NCI-H2081 (cell line): ENCODE measurements around the gene ABCA13.

ENCODE experiments used
- DNase-seq, 2 experiments: peaks; one replicate each; lab custom pipeline; 2025; lab: John Stamatoyannopoulos, UW

The ABCA13 gene

GRCh38 chr7:48380921-48381320 lies 209.7 kb downstream of the ABCA13 start:
- no peak for DNase-seq

GRCh38 chr7:48381571-48381970 lies 210.3 kb downstream of the ABCA13 start:
- no peak for DNase-seq

GRCh38 chr7:48384180-48384752 lies 213.0 kb downstream of the ABCA13 start:
- no peak for DNase-seq

GRCh38 chr7:48387932-48388331 lies 216.7 kb downstream of the ABCA13 start:
- DNase-seq: no peak

- DNase-seq: no peak
Measured at GRCh38 chr7:48388911-48389310, 217.7 kb downstream of the ABCA13 start.

GRCh38 chr7:48389977-48390376 lies 218.7 kb downstream of the ABCA13 start:
- no peak for DNase-seq

- no peak for DNase-seq
Measured at GRCh38 chr7:48390388-48391327, 219.4 kb downstream of the ABCA13 start.

GRCh38 chr7:48398191-48398590 lies 226.9 kb downstream of the ABCA13 start:
- peak in 1 of 2 experiments; percentile 29 for DNase-seq

GRCh38 chr7:48402721-48403120 lies 231.5 kb downstream of the ABCA13 start:
- no peak for DNase-seq

GRCh38 chr7:48408731-48409130 lies 237.5 kb downstream of the ABCA13 start:
- DNase-seq: no peak

GRCh38 chr7:48411619-48412018 lies 240.4 kb downstream of the ABCA13 start:
- DNase-seq: no peak

- DNase-seq: no peak
Measured at GRCh38 chr7:48414011-48414732, 242.9 kb downstream of the ABCA13 start.

- no peak for DNase-seq
Measured at GRCh38 chr7:48416327-48416908, 245.2 kb downstream of the ABCA13 start.

GRCh38 chr7:48419401-48419800 lies 248.1 kb downstream of the ABCA13 start:
- DNase-seq: no peak

GRCh38 chr7:48420206-48420605 lies 248.9 kb downstream of the ABCA13 start:
- no peak for DNase-seq

- DNase-seq: no peak
Measured at GRCh38 chr7:48421357-48421756, 250.1 kb downstream of the ABCA13 start.

- DNase-seq: peak; percentile 26 to 61
Measured at GRCh38 chr7:48424731-48425130, 253.5 kb downstream of the ABCA13 start.

GRCh38 chr7:48426331-48426965 lies 255.2 kb downstream of the ABCA13 start:
- no peak for DNase-seq

GRCh38 chr7:48426966-48427555 lies 255.8 kb downstream of the ABCA13 start:
- peak in 1 of 2 experiments; percentile 34 for DNase-seq

- no peak for DNase-seq
Measured at GRCh38 chr7:48427671-48428070, 256.4 kb downstream of the ABCA13 start.

GRCh38 chr7:48428091-48428684 lies 256.9 kb downstream of the ABCA13 start:
- DNase-seq: no peak
